Loucy (cell line): ENCODE measurements around the gene PKHD1.

ENCODE experiments used
- H2AFZ ChIP-seq: fragments of 200-600 bp; sonication (generic); 2 replicates; pipeline ENCODE4 v1.6.0; 2016; ENCODE audit warnings: antibody characterized with exemption, mild to moderate bottlenecking, low read length, moderate library complexity
- H3F3A ChIP-seq: fragments of 200-600 bp; 2 replicates; pipeline ENCODE4 v1.6.0; 2016; ENCODE audit warnings: antibody characterized with exemption, low read depth, mild to moderate bottlenecking
- H3K27me3 ChIP-seq: fragments of 200-600 bp; sonication (generic); 2 replicates; pipeline ENCODE4 v1.6.1; 2014; ENCODE audit warnings: low read length, mild to moderate bottlenecking; ENCODE audit not compliant: insufficient read depth, poor library complexity, severe bottlenecking
- H3K36me3 ChIP-seq: fragments of 200-600 bp; sonication (generic); 2 replicates; pipeline ENCODE4 v1.6.1; 2016; ENCODE audit warnings: low read length; ENCODE audit not compliant: insufficient read depth
- H3K4me1 ChIP-seq: fragments of 200-600 bp; sonication (generic); 2 replicates; pipeline ENCODE4 v1.5.1; 2014; ENCODE audit warnings: low read length, mild to moderate bottlenecking; ENCODE audit not compliant: insufficient read depth, poor library complexity, severe bottlenecking
- H3K4me2 ChIP-seq: fragments of 200-600 bp; sonication (generic); 2 replicates; pipeline ENCODE4 v1.6.0; 2014; ENCODE audit warnings: antibody characterized with exemption, low read length, low read depth, mild to moderate bottlenecking; ENCODE audit not compliant: poor library complexity, severe bottlenecking
- H3K4me3 ChIP-seq: fragments of 200-600 bp; sonication (generic); 2 replicates; pipeline ENCODE4 v1.5.1; 2014; ENCODE audit warnings: low read length, mild to moderate bottlenecking, mixed read lengths; ENCODE audit not compliant: poor library complexity, severe bottlenecking
- H3K79me2 ChIP-seq: fragments of 200-600 bp; sonication (generic); 2 replicates; pipeline ENCODE4 v1.6.1; 2014; ENCODE audit warnings: low read length; ENCODE audit not compliant: insufficient read depth
- H3K9ac ChIP-seq: fragments of 200-600 bp; sonication (generic); 2 replicates; pipeline ENCODE4 v1.6.0; 2014; ENCODE audit warnings: mild to moderate bottlenecking, low read depth, low read length, moderate library complexity; ENCODE audit not compliant: poor library complexity, severe bottlenecking
- H3K9me2 ChIP-seq: fragments of 200-600 bp; sonication (generic); replicated peaks from 2 replicates; pipeline ENCODE4 v1.6.1; 2016; ENCODE audit warnings: low read depth, low read length, mixed read lengths
- H3K9me3 ChIP-seq: fragments of 200-600 bp; sonication (generic); 2 replicates; pipeline ENCODE4 v1.6.1; 2014; ENCODE audit warnings: mild to moderate bottlenecking, antibody characterized with exemption, low read length, low read depth; ENCODE audit not compliant: insufficient read depth
- H4K20me1 ChIP-seq: fragments of 200-600 bp; sonication (generic); 2 replicates; pipeline ENCODE4 v1.6.0; 2014; ENCODE audit warnings: antibody characterized with exemption, low read length, mild to moderate bottlenecking; ENCODE audit not compliant: insufficient read depth, poor library complexity, severe bottlenecking
- CTCF ChIP-seq: fragments of 200-600 bp; sonication (generic); conservative IDR thresholded peaks from 2 replicates; pipeline ENCODE4 v1.5.1; 2014; ENCODE audit warnings: mild to moderate bottlenecking, antibody characterized with exemption, low read length
- EZH2phosphoT487 ChIP-seq: fragments of 200-600 bp; IDR thresholded peaks from 2 replicates; pipeline ENCODE4 v1.6.1; 2018; ENCODE audit warnings: antibody characterized with exemption, mild to moderate bottlenecking, moderate library complexity, borderline replicate concordance

PKHD1 gene

GRCh38 chr6:51792273-51793030 lies 295.0 kb downstream of the PKHD1 start:
- no peaks in the 10 kb centered on the region for H3F3A ChIP-seq
- H4K20me1 ChIP-seq = no peaks in the 10 kb centered on the region
- H3K79me2 ChIP-seq = no peaks in the 10 kb centered on the region
- no peak overlapping the region for H3K9ac ChIP-seq
- H3K27me3 ChIP-seq = no peaks in the 10 kb centered on the region
- no peak overlapping the region for H3K4me3 ChIP-seq
- H3K36me3 ChIP-seq = no peaks in the 10 kb centered on the region
- no peak overlapping the region for H3K4me2 ChIP-seq
- H3K9me3 ChIP-seq = no peaks in the 10 kb centered on the region
- no peaks in the 10 kb centered on the region for H3K9me2 ChIP-seq
- H2AFZ ChIP-seq = no peak overlapping the region
- H3K4me1 ChIP-seq = no peaks in the 10 kb centered on the region
- no peak for TF ChIP-seq CTCF
- TF ChIP-seq EZH2phosphoT487 = no peak

GRCh38 chr6:51790946-51791345 lies 296.5 kb downstream of the PKHD1 start:
- H3K27me3 ChIP-seq = no peaks in the 10 kb centered on the region
- H4K20me1 ChIP-seq = no peaks in the 10 kb centered on the region
- H3K9me2 ChIP-seq = no peaks in the 10 kb centered on the region
- no peaks in the 10 kb centered on the region for H3K36me3 ChIP-seq
- no peak overlapping the region for H3K9ac ChIP-seq
- H3K79me2 ChIP-seq = no peaks in the 10 kb centered on the region
- no peak overlapping the region for H2AFZ ChIP-seq
- H3K4me2 ChIP-seq = no peak overlapping the region
- TF ChIP-seq EZH2phosphoT487 (no peak), CTCF (no peak)
- no peaks in the 10 kb centered on the region for H3K9me3 ChIP-seq
- no peaks in the 10 kb centered on the region for H3K4me1 ChIP-seq
- no peak overlapping the region for H3K4me3 ChIP-seq
- no peaks in the 10 kb centered on the region for H3F3A ChIP-seq

DNA sequence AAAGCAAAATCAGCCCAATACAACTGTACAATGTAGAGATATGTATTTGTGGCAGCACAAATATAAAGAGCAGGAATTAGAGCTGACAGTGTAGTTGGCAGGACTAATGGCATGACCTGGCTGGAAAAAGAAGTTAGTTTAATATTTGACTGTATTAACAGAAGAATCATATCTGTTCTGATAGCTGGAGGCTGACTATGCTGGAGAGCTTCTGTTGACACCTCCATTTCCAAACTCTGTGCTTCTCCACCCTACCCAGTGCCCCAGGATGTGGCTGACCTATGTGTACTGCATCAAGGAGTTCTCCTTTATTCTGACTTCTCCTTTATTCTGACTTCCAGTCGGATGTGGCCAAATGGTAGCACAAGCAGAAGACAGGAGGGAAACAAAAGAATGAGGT lies 299.3 kb downstream of the PKHD1 start:
- Histone ChIP-seq H2AFZ (no peak overlapping the region), H3K36me3 (no peaks in the 10 kb centered on the region), H4K20me1 (no peaks in the 10 kb centered on the region), H3F3A (no peaks in the 10 kb centered on the region), H3K4me2 (no peak overlapping the region), H3K4me3 (no peak overlapping the region), H3K27me3 (no peaks in the 10 kb centered on the region), H3K9ac (no peak overlapping the region), H3K9me2 (no peaks in the 10 kb centered on the region), H3K79me2 (no peaks in the 10 kb centered on the region), H3K4me1 (no peaks in the 10 kb centered on the region), H3K9me3 (no peaks in the 10 kb centered on the region)
- TF ChIP-seq EZH2phosphoT487 (no peak), CTCF (no peak)
